CD14-positive monocyte (primary cell): Measurements from ENCODE around the gene URB2. TPM values are rescaled to one million over a fixed set of nuclear protein-coding genes. Genes with fewer than 3 reads are reported as not detected.

ENCODE experiments used
- DNase-seq, 3 donors: peaks; one replicate each; pipeline ENCODE4 v3.0.0-alpha.2; 2011 to 2022
- H2AFZ ChIP-seq: 2 replicates; pipeline ENCODE4 v1.6.0; 2012; ENCODE audit warnings: mild to moderate bottlenecking, low read depth, low read length, inconsistent platforms; ENCODE audit not compliant: insufficient read depth, poor library complexity, severe bottlenecking
- H3K27ac ChIP-seq, 2 donors: 1 replicate in 1 of 2; 2 replicates in 1 of 2; pipeline ENCODE4 v1.5.1; 2012 to 2013; ENCODE audit warnings: low read length in 2 of 2, control low read depth in 1 of 2, inconsistent platforms in 1 of 2, low read depth in 1 of 2, mild to moderate bottlenecking in 1 of 2
- H3K27me3 ChIP-seq, 2 donors: one replicate each; pipeline versions ENCODE4 v1.6.0 to v1.6.1; 2011 to 2013; ENCODE audit warnings: low read length in 2 of 2; ENCODE audit not compliant: control insufficient read depth in 2 of 2, insufficient read depth in 2 of 2
- H3K36me3 ChIP-seq, 2 donors: replicated peaks in 1 of 2; 1 replicate in 1 of 2; 2 replicates in 1 of 2; pipeline versions ENCODE4 v1.5.1 to v1.6.1; 2012 to 2013; ENCODE audit warnings: low read length in 2 of 2, control low read depth in 1 of 2, inconsistent platforms in 1 of 2, mild to moderate bottlenecking in 1 of 2; ENCODE audit not compliant: insufficient read depth in 2 of 2, control insufficient read depth in 1 of 2
- H3K4me1 ChIP-seq, 2 donors: 1 replicate in 1 of 2; 2 replicates in 1 of 2; pipeline versions ENCODE4 v1.5.1 to v1.6.1; 2012 to 2013; ENCODE audit warnings: low read length in 2 of 2, control low read depth in 1 of 2, inconsistent platforms in 1 of 2, mild to moderate bottlenecking in 1 of 2, moderate library complexity in 1 of 2; ENCODE audit not compliant: insufficient read depth in 2 of 2, control insufficient read depth in 1 of 2
- H3K4me2 ChIP-seq: replicated peaks from 2 replicates; pipeline ENCODE3; 2012; ENCODE audit warnings: low read length, moderate library complexity, mild to moderate bottlenecking; ENCODE audit not compliant: poor library complexity, severe bottlenecking; ENCODE audit errors: extremely low read depth
- H3K4me3 ChIP-seq, 3 experiments: fragments of 200-600 bp in 1 of 3; sonication (generic) in 1 of 3; replicated peaks in 1 of 3; 1 replicate in 2 of 3; 2 replicates in 1 of 3; pipeline ENCODE4 v1.5.1; 2011 to 2013; ENCODE audit warnings: low read length in 3 of 3, mild to moderate bottlenecking in 3 of 3, control low read depth in 2 of 3, low read depth in 2 of 3, inconsistent platforms in 1 of 3, moderate library complexity in 1 of 3
- H3K79me2 ChIP-seq: 2 replicates; pipeline ENCODE4 v1.6.0; 2012; ENCODE audit warnings: mild to moderate bottlenecking, control low read depth, inconsistent platforms, low read length, moderate library complexity; ENCODE audit not compliant: insufficient read depth
- H3K9ac ChIP-seq: 2 replicates; pipeline ENCODE4 v1.6.0; 2017; ENCODE audit warnings: low read length, mild to moderate bottlenecking; ENCODE audit not compliant: insufficient read depth, poor library complexity, severe bottlenecking
- H3K9me3 ChIP-seq, 2 donors: replicated peaks in 1 of 2; 1 replicate in 1 of 2; 2 replicates in 1 of 2; pipeline versions ENCODE4 v1.5.1 to v1.6.1; 2012 to 2013; ENCODE audit warnings: low read length in 2 of 2, control low read depth in 1 of 2; ENCODE audit not compliant: control insufficient read depth in 1 of 2, insufficient read depth in 1 of 2
- H4K20me1 ChIP-seq: 2 replicates; pipeline ENCODE4 v1.6.0; 2012; ENCODE audit warnings: mild to moderate bottlenecking, low read length, control low read depth, moderate library complexity; ENCODE audit not compliant: insufficient read depth
- H3K27ac Mint-ChIP-seq, 7 donors: one replicate each; pipeline ENCODE4 v1.8.0; 2020; ENCODE audit warnings: mild to moderate bottlenecking in 7 of 7, mixed read lengths in 7 of 7, moderate library complexity in 6 of 7, inconsistent platforms in 2 of 7
- H3K27me3 Mint-ChIP-seq, 3 donors: one replicate each; pipeline ENCODE4 v1.8.0; 2021 to 2022; ENCODE audit warnings: low read depth in 3 of 3, mild to moderate bottlenecking in 3 of 3, mixed read lengths in 3 of 3, moderate library complexity in 3 of 3, inconsistent platforms in 1 of 3
- H3K36me3 Mint-ChIP-seq, 2 donors: one replicate each; pipeline ENCODE4 v1.8.0; 2020; ENCODE audit warnings: mixed read lengths in 2 of 2, inconsistent platforms in 1 of 2, mild to moderate bottlenecking in 1 of 2
- H3K4me1 Mint-ChIP-seq: one replicate; pipeline ENCODE4 v1.8.0; 2020; ENCODE audit warnings: mild to moderate bottlenecking, mixed read lengths
- H3K4me3 Mint-ChIP-seq, 2 donors: one replicate each; pipeline ENCODE4 v1.8.0; 2020; ENCODE audit warnings: mild to moderate bottlenecking in 2 of 2, mixed read lengths in 2 of 2, moderate library complexity in 1 of 2
- H3K9me3 Mint-ChIP-seq, 7 donors: one replicate each; pipeline ENCODE4 v1.8.0; 2020 to 2022; ENCODE audit warnings: mixed read lengths in 7 of 7, mild to moderate bottlenecking in 6 of 7, moderate library complexity in 6 of 7, inconsistent platforms in 2 of 7
- WGBS: methylation state at CpG from one replicate; pipeline ENCODE4 v1.1.5; 2013; ENCODE audit warnings: missing lambda C conversion rate; ENCODE audit not compliant: insufficient coverage; 5-methylcytosine and 5-hydroxymethylcytosine counted together
- intact Hi-C, 2 donors: fragments of 100-400 bp; cut with micrococcal nuclease; formaldehyde crosslinking; loops; one replicate each; pipeline versions ENCODE4 v1.15.0 to v1.15.1; 2023
- polyA plus RNA-seq, 3 donors: library from polyadenylated mRNA; depleted of rRNA in 1 of 3; unstranded in 2 of 3; stranded (reverse) in 1 of 3; fragments of 300-500 nt in 2 of 3; fragments of >200 nt in 1 of 3; fragmentation: Illumina TruSeq in 2 of 3; gene quantifications; 1 replicate in 2 of 3; 2 replicates in 1 of 3; pipeline ENCODE4 v1.2.3, GENCODE V29; 2012 to 2021
- TF ChIP-seq, protein P1 (sequence below): fragments of 200-600 bp; IDR thresholded peaks from one replicate; pipeline ENCODE4 v1.8.0; 2022; ENCODE audit warnings: antibody characterized with exemption, mild to moderate bottlenecking

Gene URB2
- polyA plus RNA-seq, 3 donors = 0.79 to 2.8 (median 1.5) TPM

DNA sequence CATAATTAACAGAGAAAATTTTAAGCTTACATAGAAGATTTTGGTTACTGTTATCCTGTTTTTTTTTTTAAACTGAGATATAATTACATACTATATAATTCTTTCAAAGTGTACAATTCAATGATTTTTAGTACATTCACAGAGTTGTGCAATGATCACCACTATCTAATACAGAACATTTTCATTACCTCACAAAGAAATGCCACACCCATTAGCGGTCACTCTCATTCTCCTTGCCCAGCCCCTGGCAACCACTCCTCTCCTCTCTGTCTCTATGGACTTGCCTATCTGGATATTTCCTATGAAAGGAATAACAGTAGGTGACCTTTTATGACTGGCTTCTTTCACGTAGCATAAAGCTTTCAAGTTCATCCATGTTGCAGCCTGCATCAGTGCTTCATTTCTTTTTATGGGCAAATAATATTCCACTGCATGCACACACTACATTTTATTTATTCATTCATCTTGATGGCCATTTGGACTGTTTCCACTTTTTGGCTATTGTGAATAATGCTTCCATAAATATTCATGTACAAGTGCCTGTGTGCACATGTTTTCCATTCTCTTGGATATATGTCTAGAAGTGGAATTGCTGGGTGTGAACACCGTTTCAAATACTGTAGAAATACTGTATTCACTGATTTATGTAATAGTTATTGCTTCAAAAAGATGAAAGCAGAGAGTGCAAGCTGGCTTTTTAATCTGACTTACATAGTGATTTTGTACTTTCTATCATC is 26.7 kb upstream of the URB2 start:
- peaks cover 42% of the 10 kb centered on the region for H3K79me2 ChIP-seq
- no peaks in the 10 kb centered on the region for H3K4me1 ChIP-seq
- intact Hi-C loops = no loop called here
- Mint-ChIP-seq H3K4me3 (no peak overlapping the region), H3K36me3 (peaks cover 52 to 68% of the 10 kb centered on the region in 2 donors), H3K4me1 (peaks cover 21% of the 10 kb centered on the region), H3K9me3 (no peaks in the 10 kb centered on the region), H3K27me3 (no peaks in the 10 kb centered on the region), H3K27ac (peak overlapping the region in 1 of 7 donors; percentile 74)
- TF ChIP-seq, protein P1, sequence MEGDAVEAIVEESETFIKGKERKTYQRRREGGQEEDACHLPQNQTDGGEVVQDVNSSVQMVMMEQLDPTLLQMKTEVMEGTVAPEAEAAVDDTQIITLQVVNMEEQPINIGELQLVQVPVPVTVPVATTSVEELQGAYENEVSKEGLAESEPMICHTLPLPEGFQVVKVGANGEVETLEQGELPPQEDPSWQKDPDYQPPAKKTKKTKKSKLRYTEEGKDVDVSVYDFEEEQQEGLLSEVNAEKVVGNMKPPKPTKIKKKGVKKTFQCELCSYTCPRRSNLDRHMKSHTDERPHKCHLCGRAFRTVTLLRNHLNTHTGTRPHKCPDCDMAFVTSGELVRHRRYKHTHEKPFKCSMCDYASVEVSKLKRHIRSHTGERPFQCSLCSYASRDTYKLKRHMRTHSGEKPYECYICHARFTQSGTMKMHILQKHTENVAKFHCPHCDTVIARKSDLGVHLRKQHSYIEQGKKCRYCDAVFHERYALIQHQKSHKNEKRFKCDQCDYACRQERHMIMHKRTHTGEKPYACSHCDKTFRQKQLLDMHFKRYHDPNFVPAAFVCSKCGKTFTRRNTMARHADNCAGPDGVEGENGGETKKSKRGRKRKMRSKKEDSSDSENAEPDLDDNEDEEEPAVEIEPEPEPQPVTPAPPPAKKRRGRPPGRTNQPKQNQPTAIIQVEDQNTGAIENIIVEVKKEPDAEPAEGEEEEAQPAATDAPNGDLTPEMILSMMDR = no peak
- no peaks in the 10 kb centered on the region for H3K27me3 ChIP-seq
- no peak overlapping the region for H3K4me2 ChIP-seq
- no peak overlapping the region for H3K4me3 ChIP-seq
- no peak overlapping the region for H3K9ac ChIP-seq
- H3K27ac ChIP-seq = peak overlapping the region in 1 of 2 donors; percentile 12
- no peak overlapping the region for H2AFZ ChIP-seq
- peaks cover 46 to 80% of the 10 kb centered on the region in 2 donors for H3K36me3 ChIP-seq
- DNase-seq = no peak
- WGBS = 83% methylated on average over 1 of the region's 3 CpGs
- H4K20me1 ChIP-seq = peaks cover 33% of the 10 kb centered on the region
- no peaks in the 10 kb centered on the region for H3K9me3 ChIP-seq

DNA sequence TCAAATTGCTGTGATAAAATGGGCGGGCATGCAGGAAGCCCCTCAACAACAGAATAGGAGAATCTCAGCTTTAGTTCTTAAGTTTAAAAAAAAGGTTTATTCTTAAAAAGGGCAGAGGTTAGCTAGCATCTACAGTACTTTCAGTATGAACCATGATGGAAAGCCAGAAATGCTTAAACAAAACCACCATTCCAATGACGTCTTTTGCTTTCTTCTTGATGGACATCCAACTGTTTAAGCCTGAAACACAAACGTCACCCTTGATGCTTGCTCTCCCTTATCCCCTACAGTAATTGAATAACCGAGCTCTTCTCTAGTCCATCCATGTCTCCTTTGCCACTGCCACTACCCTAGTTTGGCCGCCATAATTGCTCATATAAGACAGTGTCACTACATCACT is 25.8 kb upstream of the URB2 start:
- peaks cover 39% of the 10 kb centered on the region for H3K79me2 ChIP-seq
- intact Hi-C loops = no loop called here
- H4K20me1 ChIP-seq = peaks cover 33% of the 10 kb centered on the region
- DNase-seq = no peak
- Mint-ChIP-seq H3K27me3 (no peaks in the 10 kb centered on the region), H3K9me3 (no peaks in the 10 kb centered on the region), H3K4me1 (peaks cover 21% of the 10 kb centered on the region), H3K27ac (no peak overlapping the region), H3K36me3 (peaks cover 48 to 68% of the 10 kb centered on the region in 2 donors), H3K4me3 (no peak overlapping the region)
- peaks cover 44 to 77% of the 10 kb centered on the region in 2 donors for H3K36me3 ChIP-seq
- H3K27ac ChIP-seq = no peak overlapping the region
- H3K9ac ChIP-seq = no peak overlapping the region
- no peak overlapping the region for H3K4me2 ChIP-seq
- TF ChIP-seq, protein P1 = no peak
- H3K4me1 ChIP-seq = no peaks in the 10 kb centered on the region
- H3K9me3 ChIP-seq = no peaks in the 10 kb centered on the region
- H3K4me3 ChIP-seq = no peak overlapping the region
- 86% methylated on average over 4 of the region's 5 CpGs for WGBS
- H2AFZ ChIP-seq = no peak overlapping the region
- H3K27me3 ChIP-seq = no peaks in the 10 kb centered on the region
